Prostate gland (tissue), 2 donors: ENCODE results near the gene GRK1.

Source experiments
- CTCF ChIP-seq, 4 experiments: fragments of 200-600 bp in 2 of 4; fragments of 450-650 bp in 2 of 4; sonication (generic) in 2 of 4; IDR thresholded peaks; 1 replicate in 3 of 4; 2 replicates in 1 of 4; pipeline ENCODE4 v1.5.1; 2016 to 2019; ENCODE audit warnings: antibody characterized with exemption in 4 of 4, mild to moderate bottlenecking in 2 of 4, moderate library complexity in 2 of 4
- POLR2A ChIP-seq: fragments of 450-650 bp; IDR thresholded peaks from one replicate; pipeline ENCODE4 v1.6.1; 2016; ENCODE audit warnings: antibody characterized with exemption, mild to moderate bottlenecking
- POLR2AphosphoS5 ChIP-seq: sonication (generic); formaldehyde crosslinking; IDR thresholded peaks from one replicate; pipeline ENCODE4 v1.6.1; 2017; ENCODE audit warnings: antibody characterized with exemption

- TF ChIP-seq CTCF (IDR thresholded peaks at IDR 0.05), result no peak
- no peak for TF ChIP-seq POLR2A
- TF ChIP-seq POLR2AphosphoS5, result no peak
These were observed 73.6 kb downstream of the GRK1 start for GRCh38 chr13:113740661-113741060.
